ENCODE results near the gene CEBPB.

Gene CEBPB

DNA sequence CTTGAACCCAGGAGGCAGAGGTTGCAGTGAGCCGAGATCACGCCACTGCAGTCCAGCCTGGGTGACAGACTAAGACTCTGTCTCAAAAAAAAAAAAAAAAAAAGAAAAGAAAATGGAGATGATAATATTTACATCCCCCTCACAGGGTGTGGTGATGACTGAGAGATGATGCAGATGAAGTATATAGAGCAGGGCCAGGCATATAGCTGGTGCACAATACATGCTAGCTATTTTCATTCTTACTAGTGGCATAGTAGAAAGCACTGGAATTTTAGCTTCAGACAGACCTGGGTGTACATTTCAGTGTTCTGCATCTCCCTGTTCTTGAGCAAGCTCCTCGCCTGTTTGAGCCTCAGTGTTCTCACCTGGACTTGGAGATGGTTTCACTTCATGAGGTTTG lies 36.9 kb downstream of the CEBPB start:
- no peak for DNase-seq (ENCODE audit: low read depth in 2 of 2)

DNA sequence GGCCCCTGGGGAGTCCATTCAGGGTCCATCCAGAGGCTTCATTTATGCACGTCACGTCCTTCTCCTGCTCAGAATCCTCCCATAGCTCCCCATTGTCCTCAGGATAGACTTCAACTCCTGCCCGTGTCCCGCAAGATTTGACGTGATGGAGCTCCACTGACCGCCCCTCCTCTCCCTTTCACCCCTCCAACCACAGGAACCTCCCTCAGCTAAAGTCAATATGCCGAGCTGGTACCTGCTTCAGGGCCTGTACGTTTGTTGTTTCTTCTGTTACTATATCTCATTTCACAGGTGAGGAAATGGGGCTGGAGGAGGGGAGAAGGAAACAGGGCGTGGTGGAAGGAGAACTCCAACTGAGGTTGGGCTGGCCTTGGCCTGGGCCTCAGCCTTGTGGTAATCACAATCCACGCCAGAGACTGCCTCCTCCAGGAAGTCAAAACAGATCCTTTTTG lies 38.6 kb downstream of the CEBPB start:
- no peak for DNase-seq (ENCODE audit: low read depth in 2 of 2)

DNA sequence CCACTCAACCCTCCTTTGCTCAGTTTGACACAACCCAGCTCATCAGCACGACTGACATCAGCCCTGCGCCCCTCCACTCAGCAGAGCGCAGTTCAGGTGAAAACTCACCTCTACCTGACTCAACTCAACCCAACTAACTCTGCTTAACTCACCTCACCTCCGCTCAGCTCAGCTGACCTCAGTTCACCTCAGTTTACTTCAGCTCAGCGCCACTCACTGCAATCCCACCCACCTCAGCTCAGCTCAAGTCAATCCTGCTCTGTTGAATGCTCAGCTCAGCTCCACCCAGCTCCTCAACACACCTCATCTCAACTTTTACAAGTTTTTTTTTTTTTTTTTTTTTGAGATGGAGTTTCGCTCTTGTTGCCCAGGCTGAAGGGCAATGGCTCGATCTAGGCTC lies 39.6 kb downstream of the CEBPB start:
- no peak for DNase-seq (ENCODE audit: low read depth in 2 of 2)

DNA sequence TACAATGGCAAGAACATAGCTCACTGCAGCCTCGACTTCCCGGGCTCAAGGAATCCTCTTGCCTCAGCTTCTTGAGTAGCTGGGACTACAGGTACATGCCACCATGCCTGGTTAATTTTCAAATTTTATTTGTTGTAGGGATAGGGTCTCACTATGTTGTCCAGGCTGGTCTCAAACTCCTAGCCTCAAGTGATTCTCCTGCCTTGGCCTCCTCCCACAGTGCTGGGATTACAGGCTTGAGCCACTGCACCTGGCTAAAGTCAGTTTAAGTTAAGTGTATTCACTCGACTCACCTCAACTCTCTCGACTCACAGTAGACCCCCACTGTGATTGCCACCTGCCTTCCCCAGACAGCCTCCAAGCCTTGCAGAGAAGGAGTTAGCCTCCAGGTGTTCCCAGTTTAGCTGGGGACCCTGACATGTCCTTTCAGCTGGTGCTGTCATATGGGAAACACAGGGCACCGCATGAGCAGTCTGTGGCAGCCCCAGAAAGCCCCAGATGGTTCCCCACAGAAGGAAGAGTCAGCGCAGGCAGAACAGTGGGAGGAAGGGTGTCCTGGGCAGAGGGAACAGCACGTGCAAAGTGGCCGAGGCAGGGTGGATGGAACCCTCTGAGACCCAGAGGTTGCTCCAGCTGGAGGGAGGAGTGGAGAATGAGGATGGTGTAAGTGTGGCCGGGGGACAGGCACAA lies 40.4 kb downstream of the CEBPB start:
- DNase-seq (ENCODE audit: low read depth in 2 of 2): no peak

DNA sequence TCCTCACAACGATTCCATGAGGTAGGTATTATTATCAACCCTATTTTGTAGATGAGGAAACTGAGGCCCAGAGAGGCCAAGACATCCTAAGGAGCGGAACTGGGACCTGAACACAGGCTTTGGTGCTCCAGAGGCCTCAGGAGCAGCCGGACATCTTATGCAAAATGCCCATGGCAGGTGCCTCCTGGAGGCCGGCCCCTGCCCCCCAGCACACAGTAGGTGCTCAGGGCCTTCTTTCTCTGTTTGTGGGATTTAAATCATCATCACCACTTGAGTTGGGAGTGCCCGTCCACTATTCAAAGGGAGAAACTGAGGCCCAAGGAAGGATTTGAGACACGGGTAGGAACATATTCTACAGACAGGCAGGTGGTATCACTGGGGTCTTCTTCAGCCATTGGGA lies 41.2 kb downstream of the CEBPB start:
- DNase-seq (ENCODE audit: low read depth in 2 of 2): no peak

DNA sequence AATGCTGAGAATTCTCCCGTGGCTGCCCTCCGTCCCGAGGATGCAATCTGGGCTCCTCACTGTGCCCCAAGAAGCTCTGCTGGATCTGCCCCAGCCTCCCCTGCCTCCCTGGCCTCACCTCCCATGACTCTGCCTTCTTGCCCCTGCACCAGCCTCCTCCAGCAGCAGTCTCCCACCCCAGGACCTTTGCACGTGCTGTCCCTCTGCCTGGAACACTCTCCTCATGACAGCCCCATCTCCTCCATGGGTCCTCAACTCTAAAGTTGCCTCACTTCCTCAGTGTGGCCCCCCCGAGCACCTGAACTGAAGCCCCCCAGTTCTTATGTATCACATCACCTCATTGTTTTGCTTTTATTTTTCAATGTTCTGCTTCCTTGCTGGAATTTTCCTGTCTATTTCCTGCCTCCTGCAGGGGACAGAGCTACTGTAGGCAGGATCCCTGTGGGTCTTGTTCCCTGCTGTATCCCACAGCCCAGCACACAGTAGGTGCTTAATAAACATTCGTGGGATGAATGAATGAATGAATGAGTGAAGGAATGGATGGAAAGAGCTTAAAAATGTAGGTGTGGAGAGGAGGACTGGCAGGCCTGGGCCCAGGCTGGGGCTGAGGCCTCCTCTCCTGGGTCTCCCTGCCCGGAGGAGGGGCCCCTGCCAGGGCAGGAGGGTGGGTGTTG lies 42.2 kb downstream of the CEBPB start:
- DNase-seq (ENCODE audit: low read depth in 2 of 2): no peak

DNA sequence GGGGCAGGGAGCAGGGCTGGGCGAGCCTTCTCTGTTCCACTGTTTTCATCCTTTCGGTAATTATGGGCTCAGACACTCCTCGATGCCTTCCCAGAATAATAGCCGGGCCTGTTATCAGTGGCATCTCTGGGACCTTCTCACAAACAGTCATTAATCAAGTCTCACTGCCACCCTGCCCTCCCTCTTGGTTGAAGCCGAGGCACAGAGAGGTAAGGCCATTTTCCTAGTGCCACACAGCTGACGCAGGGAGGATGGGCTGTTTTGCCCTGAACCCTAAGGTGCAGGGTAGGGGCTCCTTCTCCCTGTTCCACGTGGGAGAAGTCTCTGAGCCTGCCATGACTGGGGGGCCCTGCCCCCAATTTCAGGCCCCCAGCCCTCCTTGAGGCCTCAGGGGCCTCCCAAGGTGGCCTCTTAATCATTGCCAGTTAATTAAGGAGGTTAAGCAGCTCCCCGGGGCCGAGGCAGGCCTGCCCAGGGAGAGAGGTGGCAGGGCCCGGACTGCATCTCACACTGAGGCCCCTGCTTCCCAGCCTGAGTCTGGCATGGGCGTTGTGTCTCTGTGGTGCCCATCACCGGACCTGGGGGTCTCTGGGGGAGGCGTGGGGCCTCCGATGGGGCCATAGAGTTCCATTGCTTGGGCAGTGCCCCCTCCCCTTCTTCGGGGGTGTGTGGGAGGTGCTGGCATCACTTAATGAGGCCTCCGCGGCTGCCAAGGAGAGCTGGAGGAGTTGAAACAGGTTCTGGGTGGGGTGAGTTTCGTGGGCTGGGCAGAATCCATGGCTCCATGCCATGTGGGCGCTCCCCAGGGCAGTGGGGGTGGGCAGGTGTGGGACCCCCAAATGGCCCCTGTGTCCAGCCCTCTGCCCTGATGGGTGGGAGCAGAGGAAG lies 42.9 kb downstream of the CEBPB start:
- no peak for DNase-seq (ENCODE audit: low read depth in 2 of 2)

DNA sequence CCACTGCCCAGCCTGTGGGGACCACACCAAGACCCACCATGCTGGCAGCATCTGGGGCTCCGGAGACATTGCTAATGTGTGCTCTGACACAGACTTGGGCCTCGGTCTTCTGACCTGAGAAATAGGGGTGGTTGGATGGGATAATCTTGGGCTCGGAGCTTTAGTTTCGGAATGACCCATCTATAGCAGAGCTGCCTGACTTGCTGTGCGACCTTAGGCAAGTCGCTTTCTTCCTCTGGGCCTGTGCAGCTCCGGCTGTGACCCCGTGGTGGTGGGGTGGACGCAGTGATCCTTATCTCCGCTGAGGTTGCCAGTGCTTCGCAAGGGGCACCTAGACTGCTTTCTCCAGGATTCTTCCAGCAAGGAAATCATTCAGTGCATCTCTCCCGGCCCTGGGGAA lies 43.7 kb downstream of the CEBPB start:
- no peak for DNase-seq (ENCODE audit: low read depth in 2 of 2)

DNA sequence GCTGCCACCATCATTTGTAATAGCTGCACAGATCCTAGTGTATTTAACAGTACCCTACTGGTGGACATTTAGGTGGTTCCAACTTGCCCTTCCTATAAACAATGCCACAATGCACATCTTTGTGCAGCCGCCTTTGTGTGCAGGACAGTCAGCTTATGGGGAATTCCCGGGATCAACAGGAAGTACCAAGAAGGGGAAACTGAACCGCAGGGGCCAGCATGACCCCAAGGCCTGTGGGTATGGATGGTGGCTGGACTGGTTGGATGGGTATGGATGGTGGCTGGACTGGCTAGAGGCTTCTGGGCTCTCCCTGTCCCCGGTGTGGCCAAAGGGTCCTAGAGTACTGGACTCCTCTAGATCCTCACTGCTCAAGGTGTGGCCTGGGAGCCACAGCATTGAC lies 46.7 kb downstream of the CEBPB start:
- no peak for DNase-seq (ENCODE audit: low read depth in 2 of 2)

DNA sequence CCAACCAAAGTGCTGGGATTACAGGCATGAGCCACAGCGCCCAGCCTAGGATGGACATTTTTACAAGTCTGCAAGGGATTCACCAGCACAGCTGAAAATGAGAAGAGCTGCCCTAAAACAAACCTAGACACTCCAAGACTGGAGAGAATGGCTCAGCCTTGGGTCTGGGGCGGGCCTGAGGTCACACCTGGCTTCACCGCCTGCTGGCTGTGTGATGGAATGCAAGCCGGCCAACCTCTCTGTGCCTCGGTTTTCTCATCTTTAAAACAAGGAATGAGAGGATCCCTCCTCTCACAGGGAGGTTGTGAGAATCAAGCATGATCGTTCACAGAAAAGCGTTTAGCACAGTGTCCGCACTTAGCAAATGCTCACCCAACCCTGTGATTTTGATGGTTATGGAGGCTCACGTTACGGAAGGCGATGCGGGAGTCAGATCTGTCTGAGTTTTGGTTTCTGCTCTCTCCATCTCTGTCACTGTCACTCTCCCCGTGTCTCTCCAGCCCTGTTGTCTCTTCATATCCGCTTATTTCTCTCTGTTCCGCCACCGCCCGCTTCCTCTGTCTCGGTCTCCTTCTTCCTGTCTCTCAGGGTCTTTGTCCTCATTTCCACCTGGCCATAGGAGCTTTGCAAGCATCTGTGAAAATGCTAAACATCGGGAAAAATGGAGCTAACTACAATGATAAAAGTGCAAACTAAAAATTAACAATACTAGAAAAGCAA lies 47.6 kb downstream of the CEBPB start:
- no peak for DNase-seq (ENCODE audit: low read depth in 2 of 2)

DNA sequence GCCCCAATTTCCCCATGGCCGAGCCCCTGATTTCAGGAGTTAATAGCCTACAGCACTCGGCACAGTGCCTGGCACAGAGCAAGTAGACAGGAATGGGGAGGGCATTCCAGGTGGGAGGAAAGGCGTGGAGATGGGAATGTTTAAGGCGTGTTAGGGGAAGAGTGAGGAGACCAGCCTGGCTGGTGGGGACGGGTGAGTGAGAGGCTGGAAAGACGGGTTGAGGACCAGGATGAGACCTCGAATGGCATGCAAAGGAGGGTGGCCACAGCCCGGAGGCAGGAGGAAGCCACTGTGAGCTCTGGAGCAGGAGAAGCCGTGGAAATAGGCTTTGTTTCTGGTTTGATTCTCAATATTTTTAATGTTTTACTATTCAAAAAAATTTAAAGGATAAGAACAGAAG lies 49.5 kb downstream of the CEBPB start:
- no peak for DNase-seq (ENCODE audit: low read depth in 2 of 2)

DNA sequence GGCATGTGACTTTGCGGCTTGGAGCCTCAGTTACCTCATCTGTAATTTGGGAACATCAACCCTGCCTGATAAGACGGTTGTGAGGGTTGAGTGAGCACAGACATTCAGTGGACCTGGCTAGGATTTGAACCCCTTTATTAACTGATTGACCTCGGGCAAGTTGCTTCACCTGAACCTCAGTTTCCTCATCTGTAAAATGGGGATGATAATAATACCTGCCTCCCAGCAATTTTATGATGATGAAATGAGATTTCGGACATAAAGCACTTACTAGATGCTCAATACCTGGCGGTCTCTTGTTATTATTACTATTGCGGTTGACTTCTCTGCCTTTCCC lies 51.5 kb downstream of the CEBPB start:
- no peak for DNase-seq (ENCODE audit: low read depth in 2 of 2)
